Germinal center (tissue), 1 donor: Measurements from ENCODE around the gene MYBPC2.
A peak's percentile ranks its signal among the peaks of the same experiment; 100 is the strongest.

ENCODE experiments used
- DNase-seq: peaks from one replicate; pipeline ENCODE4 v3.0.0; 2012; ENCODE audit warnings: mixed read lengths, low spot score

The MYBPC2 gene

GRCh38 chr19:50500753-50501151 is 68.1 kb downstream of the MYBPC2 start:
- no peak for DNase-seq

GRCh38 chr19:50501186-50501567 is 68.5 kb downstream of the MYBPC2 start:
- no peak for DNase-seq

DNA sequence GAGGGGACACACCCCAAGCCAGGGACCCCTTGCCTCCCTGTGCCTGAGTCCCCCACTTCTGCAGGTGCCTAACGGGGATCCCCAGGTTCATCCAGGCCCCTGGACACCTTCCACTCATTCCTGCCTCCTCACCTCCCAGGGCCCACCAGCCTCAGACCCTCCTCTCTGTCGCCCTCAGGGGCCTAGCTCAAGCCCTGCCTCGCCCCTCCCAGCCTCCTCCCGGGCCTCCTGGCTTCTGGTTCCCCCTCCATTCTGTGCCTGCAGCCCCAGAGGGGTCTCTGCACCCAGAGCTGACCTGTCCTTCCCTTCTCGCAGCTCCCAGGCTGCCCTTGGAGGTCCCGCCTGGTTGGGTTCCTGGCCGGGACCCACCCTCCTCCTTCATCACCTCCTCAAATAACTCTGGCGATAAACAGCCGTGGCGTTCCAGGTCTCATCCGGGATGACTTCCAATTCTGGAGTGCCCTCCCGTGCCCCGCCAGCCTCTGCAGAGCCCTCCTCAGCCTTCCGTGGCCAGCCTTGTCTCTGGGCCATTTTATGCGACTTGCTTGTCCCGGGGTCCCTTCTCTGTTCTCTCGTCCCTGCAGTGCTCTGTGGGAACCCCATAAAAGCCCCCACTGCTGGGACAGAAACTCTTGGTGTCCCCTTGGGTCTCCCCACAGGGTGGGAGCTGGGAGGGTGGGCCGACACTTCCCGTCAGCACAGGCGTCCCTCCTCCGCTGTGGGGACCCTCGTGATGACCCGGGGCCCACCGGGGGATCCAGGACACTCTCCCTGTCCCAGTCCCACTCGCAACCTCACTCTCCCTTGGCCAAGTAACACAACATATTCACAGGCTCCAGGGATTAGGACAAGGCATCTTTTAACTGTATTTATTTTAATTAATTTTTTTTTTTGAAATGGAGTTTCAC is 69.1 kb downstream of the MYBPC2 start:
- DNase-seq: no peak

DNA sequence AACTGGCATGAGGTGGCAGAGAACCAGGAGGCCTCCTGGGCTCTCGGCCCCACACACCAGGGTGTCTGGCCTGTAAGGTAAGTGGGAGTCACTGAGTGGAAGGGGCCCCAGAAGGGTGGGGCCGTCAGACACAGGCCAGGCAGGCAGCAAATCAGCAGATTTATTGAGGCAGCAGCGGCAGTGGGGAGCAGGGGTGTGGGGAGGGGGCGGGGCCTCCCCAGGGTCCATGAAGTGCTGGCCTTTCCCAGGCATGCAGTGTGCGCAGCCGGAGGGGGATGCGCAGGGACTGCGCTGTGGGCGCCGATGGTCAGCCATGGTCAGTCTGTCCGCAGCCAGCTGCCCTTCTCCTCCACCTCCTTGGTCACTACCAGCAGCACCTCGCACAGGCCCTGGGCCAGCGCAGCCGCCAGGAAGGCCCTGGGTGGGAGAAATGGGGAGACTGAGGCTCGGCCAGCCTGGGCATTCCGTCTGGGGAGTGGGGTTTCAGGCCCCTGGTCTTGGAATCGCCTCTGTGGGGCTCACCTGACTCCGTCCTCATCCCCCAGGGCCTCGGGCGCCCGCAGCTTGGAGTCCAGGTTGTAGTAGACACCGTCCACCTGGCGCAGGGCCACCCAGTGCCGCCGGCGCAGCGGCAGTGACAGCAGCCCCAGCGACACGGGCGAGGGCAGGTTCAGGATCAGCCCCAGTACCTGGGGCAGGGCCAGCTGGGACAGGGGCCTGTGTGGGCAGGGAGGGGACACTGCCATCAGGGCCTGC is 73.3 kb downstream of the MYBPC2 start:
- no peak for DNase-seq

GRCh38 chr19:50506700-50507099 is 74.0 kb downstream of the MYBPC2 start:
- DNase-seq: no peak

DNA sequence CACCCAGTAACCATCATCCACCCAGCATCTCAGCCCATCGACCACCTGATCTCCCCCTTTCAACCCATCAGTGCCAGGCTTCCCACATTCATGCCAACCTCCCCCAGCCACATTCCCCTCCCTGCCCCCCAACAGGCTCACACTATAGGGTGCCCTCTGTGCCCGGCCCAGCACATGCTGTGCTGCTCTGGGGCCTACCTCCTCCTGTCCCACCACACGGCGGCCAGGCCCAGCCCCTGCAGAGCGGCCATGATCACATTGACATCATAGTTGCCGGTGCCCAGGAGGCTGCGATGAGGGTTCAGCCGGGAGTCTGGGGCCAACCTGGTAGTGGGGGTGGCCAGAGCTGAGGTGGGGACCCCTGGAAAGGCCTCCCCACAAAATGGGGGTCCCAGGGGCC is 74.7 kb downstream of the MYBPC2 start:
- no peak for DNase-seq

DNA sequence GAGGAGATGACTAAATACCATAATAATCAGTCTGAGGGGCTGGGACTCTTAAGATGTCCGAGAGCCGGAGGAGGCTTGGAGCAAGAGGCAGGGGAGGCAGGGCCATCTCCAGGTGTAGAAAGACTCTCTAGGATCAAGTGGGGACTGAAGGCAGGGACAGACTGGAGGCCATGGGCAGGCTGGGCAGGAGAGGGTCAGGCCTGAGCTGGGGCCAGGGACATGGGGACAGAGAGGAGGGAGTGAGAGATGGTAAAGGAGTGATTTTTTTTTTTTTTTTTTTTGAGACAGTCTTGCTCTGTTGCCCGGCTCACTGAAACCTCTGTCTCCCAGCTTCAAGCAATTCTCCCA is 76.1 kb downstream of the MYBPC2 start:
- DNase-seq: no peak

DNA sequence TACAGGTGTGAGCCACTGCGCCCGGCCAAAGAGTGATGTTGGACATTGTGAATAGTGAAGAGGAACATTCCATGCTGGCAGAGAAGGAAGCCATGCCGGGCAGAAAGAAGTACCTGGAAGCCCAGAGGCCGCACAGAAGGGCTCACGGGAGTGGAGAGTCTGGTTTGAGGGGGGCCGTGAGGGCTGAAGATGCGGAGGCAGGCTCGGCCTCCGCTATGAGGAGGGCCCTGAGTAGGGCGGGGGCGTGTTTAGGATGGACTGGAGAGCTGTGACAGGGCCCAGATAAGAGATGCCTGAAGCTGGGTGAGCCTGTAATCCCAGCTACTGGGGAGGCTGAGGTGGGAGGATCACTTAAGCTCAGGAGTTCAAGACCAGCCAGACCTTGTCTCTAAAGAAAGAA is 76.7 kb downstream of the MYBPC2 start:
- no peak for DNase-seq

- DNase-seq: no peak
Observed at GRCh38 chr19:50510121-50510670, 77.5 kb downstream of the MYBPC2 start.

GRCh38 chr19:50510700-50511068 is 78.0 kb downstream of the MYBPC2 start:
- no peak for DNase-seq

GRCh38 chr19:50511069-50511822 is 78.6 kb downstream of the MYBPC2 start, which contains the start of gene JOSD2:
TSS of gene JOSD2 (minus strand) at chr19:50511191. CDS start at chr19:50510431, 760 bp downstream.
- DNase-seq: peak; percentile 96

GRCh38 chr19:50512112-50512998 is 79.7 kb downstream of the MYBPC2 start:
- DNase-seq: no peak

DNA sequence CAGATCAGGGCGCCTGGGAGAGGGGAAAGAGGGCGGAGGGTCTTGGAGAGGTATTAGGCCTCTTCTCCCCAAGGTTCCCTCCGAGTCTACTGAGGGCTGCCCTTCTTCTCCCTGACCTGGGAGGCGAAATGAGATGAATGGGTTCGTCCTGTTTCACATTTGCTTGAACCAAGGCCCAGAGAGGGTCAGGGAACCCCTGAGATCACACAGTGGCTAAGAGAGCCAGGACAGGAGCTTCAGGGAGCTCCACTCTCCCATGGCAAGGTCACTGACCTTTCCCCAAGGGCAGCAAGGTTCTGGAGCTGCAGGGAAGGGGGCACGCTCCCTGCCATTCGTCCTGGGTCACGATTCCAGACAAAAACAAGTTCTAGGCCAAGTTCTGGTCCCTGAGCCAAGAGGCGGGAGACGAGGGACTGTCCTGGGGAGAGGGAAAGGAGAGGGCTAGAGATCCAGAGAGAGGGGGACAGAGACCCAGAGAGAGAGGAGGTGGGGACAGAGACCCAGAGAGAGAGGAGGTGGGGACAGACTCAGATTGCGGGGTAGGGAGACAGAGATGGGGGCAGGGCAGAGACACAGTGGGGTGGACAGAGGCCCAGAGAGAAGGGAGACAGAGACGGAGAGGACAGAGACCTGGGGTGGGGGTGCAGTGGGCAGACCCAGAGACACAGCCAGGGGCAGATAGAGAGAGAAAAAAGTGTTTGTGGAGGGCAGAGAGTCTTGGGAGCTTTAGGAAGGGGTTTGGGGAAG is 80.5 kb downstream of the MYBPC2 start:
- no peak for DNase-seq

DNA sequence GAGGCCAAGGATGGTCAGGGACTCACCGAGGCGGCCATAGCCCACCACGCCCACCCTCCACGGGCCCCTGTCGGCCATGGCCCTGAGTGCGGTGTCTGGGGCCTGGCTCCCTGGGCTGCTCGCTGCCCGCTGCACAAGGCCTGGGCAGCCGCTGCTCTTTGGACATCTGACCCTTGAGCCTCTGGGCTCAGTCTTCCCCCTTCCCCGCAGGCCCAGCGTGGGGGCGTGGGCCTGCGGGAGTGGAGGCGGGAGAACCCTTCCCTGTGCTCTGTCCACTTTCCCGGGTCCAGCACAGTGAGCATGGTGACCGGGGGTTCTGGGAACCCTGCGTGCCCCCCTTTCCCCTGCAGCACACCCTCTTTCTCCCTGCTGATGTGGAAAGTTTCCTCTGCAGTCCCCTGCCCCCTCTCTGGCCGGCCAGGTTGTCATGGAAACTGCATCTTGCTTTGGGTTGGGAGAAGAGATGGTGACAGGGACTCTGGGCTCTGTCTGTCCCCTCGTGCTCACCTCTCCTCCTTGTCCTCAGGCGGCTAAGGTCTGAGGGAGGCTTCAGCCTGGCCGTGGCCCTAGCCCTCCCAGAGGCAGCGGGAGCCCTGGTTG is 81.2 kb downstream of the MYBPC2 start, which contains the start of gene ASPDH:
Gene ASPDH, minus strand, starts transcription at position 168 of the 600 bp plus-strand sequence. Its CDS starts 90 bp downstream, at position 78.
- DNase-seq: no peak

DNA sequence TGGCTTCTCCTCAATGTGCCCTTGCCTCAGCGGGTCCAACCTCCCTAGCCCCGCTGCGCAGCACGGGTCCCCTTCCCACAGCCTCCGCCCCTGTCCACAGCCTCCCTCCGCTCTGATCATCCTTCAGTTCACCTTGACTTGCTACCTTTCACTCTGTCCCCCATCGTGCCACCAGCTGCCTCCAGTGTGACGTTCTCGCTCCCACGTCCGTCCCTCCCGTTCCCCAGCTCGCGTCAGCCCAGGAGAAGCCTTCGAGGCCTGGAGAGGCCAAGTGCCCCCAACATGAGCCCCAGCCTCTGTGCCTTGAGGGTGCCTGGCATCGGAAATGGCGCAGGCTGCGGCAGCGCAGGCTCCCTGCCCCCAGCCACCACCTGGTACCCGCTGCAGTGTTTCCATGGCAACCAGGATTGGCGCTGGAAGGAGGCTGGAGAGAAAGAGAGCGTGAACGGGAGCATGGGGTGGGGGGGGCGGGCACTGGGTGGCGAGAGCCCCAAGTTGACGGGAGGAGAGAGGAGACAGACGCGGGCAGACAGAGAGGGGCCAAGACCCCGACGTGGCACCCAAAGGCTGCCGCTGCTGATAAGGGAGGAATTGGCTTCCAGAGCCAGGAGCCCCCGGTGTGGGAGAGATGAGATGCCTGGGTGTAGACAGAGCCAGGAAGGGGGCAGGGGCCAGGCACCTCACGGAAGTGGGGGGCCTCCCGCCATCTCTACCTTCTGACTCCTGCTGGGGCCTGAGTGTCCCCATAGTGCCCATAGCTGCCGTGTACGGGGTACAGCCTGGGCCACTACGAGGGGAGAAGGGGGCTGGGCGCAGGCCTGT is 81.9 kb downstream of the MYBPC2 start:
- no peak for DNase-seq

DNA sequence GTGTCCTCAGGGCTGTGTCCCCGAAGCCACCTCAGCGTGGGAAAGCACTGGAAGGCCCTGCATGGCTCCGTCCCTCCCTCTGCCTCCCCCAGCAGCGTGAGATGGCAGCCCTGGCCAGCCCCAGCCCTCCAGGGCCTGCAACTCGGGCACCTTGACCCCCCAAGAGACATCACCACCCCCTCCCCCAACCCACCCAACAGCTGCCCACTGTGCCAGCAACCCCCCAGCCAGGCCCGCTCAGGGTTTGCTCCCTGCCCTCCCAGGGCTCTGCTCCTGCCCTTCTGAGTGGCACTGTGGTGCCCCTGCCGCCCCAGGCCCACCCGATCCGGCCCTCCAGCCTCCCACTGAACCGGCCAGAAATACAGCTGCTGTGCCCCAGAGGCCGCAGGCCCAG is 82.5 kb downstream of the MYBPC2 start:
- no peak for DNase-seq
